NCI-H2196 treated with DMSO at 0.1 percent for 48 hours (cell line): ENCODE data around the gene GRID1.

Source experiments
- DNase-seq: peaks from one replicate; lab custom pipeline; 2025; ENCODE audit not compliant: unreplicated experiment; lab: John Stamatoyannopoulos, UW

Gene GRID1

DNA sequence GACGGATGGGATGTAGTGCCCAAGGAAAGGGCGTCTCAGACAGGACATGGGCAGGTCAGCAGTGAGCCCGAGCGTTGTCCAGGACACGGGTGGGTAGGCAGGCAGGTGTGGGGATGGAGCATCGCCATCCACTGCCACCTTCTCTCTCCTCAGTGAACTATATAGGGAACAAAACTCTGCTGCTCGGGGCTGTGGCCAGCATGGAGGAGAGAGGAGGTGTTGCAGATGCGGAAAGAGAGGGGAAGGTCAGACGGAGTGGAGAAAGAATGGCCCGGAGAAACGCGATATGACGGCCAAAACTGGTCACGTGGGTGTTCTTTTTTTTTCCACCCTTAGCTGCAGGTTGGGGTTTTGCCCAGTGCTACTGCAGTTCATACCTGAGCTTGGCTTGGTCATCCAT lies 71.2 kb downstream of the GRID1 start:
- DNase-seq: no peak

- DNase-seq: no peak
Measured at GRCh38 chr10:86294346-86295265, 72.0 kb downstream of the GRID1 start.

DNA sequence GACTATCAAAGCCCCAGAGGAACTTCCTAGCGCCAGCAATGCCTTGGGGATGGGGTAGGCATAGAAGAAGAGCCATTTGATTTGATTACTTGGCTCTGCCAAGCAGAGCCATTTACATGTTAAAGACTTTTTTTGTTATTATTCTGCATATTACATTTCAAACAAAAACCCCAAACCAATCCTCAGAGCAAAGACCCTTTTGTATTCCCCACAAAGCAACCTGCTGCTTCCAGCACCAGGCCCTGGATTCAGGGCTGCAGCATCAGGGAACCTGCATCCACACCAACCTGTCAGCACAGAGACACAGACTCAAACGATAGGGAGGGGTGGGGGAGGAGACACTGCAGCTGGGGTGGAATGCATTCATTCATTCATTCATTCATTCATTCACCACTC lies 73.2 kb downstream of the GRID1 start:
- no peak for DNase-seq

DNA sequence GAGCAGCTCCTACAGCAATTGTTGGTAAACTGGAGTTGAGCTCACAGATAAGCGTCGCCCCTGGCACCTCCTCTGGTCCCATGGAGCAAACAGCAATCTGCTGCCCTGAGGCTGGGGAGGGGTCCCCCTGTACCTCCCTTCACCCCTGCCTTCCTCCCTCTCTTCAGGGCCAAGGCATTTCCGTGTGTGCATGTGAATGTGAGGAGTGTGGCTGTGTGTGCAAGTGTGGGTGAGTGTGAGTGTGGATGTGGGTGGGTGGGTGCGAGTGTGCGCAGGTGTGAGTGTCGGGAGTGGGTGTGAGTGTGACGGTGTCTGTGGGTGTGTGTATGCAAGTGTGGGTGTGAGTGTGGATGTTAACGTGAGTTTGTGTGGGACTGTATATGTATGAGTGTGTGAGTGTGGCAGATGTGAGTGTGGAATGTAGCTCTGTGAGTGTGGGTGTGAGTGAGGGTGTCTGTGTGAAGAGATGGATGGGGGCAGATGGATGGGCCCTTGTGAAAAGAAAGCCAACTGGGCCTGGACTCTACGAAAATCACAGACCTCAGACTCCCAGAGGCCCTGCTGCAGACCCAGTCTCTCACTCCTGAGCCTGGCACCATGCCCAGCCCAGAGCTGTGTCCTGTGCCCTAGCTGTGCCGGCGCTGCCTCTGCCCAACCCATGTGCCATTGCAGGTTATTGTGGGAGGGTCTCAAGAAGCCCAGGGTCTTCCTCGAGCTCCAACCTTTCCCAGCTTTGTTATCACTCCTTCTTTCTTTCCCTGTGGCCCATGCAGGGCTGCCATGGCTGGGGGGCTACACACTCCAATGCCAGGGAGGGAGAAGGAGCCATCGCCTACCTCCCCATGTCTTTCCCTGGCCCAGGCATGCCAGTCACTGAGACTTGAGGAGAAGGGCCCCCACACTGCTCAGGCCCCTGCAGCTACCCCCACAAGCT lies 73.9 kb downstream of the GRID1 start:
- DNase-seq: no peak

GRCh38 chr10:86291616-86292340 lies 74.8 kb downstream of the GRID1 start:
- no peak for DNase-seq

GRCh38 chr10:86290933-86291615 lies 75.5 kb downstream of the GRID1 start:
- no peak for DNase-seq

DNA sequence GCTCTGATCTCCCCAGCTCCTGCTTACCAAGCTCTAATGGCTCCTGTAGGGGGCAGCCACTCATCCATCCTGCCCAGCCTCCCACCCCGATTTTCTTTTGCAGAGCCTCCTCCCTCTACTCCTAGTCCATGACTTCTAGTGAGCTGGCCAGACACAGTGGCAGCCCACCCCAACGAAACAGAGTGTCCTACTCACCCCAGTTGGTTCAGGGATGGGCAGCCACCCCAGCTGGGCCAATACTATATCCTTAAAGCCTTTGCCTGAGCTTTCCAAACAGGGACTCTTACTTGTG lies 77.1 kb downstream of the GRID1 start:
- DNase-seq: no peak

DNA sequence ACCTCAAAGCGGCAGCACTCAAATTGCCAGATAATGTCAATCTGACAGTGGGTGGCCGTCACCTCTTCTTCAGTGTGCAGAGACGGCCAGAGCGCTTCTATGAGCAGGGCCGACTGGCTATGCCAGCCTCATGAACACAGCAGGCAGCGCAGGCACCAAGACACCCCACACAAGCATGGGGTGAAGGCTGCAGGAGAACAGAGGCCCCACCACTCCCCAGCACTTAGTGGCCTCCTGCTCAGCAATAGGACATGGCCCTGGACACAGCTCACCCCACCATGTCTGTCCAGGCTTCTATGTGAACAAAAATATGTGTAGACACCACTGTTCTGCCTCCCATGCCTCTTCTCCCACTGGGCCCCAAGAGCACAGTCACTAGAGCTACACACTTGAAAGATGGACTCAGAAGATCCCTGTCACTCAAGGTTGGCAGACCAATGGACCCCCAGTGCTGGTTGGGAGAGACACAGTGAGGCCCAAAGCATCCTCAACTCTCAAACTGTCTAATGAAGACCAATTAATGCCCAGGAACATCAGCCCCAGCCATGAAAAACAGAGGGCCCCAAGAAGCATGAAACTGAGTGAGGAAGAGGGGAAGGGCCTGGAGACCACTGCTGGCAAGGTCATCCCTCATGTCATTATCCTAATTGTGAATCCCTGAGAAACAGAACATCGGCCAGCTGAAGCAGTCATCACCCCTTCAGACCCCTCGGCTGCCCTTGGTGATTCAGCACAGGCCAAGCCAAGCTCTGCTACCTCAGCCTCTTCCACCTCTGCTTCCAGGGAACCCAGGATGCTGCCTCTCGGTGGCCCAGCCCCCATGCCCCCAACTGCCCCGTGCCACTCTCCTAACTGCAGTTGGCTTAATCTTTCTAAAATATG lies 77.7 kb downstream of the GRID1 start:
- no peak for DNase-seq

DNA sequence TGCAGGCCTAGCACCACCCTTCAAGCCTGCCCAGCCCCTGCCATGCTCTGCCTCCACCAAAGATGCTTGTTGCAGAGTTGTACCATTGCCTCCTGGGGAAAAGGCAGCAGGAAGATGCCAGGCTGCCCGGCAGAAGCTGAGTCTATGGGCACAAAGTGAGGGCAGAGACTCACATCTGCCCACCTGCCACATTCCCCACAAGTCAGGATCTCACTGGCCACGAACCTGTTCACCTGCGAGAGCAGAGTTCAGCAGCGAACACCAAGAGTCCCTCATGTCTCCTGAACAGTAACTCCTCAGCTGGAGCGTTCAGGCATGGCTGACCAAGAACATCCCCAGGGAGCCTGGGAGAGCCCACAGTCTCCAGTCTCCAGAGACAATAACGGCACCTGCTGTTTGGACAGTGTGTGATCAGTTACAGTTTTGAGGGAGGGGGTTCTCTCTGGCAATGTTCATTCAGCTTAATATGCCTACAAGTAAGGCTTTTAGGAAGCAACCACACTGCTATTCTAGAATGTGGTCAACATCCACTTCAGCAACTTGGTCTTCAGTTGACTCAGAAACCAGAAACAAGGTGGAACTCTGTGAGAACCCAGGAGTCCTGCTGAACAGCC lies 78.5 kb downstream of the GRID1 start:
- no peak for DNase-seq

GRCh38 chr10:86287110-86287793 lies 79.3 kb downstream of the GRID1 start:
- no peak for DNase-seq

GRCh38 chr10:86286236-86287109 lies 80.1 kb downstream of the GRID1 start:
- no peak for DNase-seq

DNA sequence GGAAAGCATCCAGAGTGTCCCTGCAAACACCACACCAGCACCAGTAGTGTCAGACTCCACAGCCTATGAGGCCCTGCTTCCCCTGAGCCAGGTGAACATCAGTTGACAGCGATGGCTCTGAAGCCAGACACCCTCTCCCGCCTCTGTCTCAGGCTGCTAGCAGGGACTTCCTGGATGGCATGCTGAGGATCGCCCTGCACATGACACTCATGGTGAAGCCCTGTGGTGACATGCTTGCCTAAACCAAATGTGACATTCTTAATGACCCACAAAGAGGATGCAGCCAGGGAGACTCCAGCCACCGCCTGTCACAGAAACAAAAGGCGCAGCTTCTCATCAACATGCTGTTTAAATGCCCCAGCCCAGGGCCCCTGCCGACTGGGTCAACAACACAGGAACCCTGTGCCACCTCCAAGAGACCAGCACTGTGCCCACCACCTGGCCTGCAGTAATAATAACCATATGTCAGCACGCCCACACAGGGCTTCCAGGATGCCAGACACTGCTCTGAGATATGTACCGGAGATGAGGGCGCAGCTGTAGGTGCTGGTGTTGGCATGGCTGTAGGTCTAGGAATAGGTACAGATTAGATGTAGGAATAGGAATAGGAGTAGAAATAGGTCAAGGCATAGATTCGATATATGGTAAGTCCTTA lies 81.3 kb downstream of the GRID1 start:
- DNase-seq: no peak

- no peak for DNase-seq
Measured at GRCh38 chr10:86284355-86285105, 82.1 kb downstream of the GRID1 start.

- DNase-seq: no peak
Measured at GRCh38 chr10:86283466-86284287, 82.9 kb downstream of the GRID1 start.

GRCh38 chr10:86282664-86283465 lies 83.7 kb downstream of the GRID1 start:
- no peak for DNase-seq
